ENCODE measurements around the gene APOBEC3G.

GRCh38 chr22:39132281-39132680, 55.2 kb downstream of the APOBEC3G start:
- TF ChIP-seq CTCF (conservative IDR thresholded peaks at IDR 0.05): no peak
- TF ChIP-seq EZH2 (IDR thresholded peaks at IDR 0.05; ENCODE audit: low read depth): no peak
